Measurements from ENCODE around the gene KRT33A.

GRCh38 chr17:41369023-41369422, 18.4 kb upstream of the KRT33A start:
- TF ChIP-seq POLR2A (IDR thresholded peaks at IDR 0.05), result no peak
- TF ChIP-seq CTCF (IDR thresholded peaks at IDR 0.05), result no peak
- no peak for TF ChIP-seq EP300 (IDR thresholded peaks at IDR 0.05)
